Testis (tissue), 2 donors: Measurements from ENCODE around the gene VIPR1.

Experiments
- POLR2A ChIP-seq: fragments of 450-650 bp; IDR thresholded peaks from one replicate; pipeline ENCODE4 v1.6.1; 2017; ENCODE audit warnings: antibody characterized with exemption, mild to moderate bottlenecking, moderate library complexity
- TF ChIP-seq, protein P1 (sequence below), 3 experiments: fragments of 450-650 bp in 2 of 3; fragments of 200-600 bp in 1 of 3; sonication (generic) in 1 of 3; IDR thresholded peaks; one replicate each; pipeline ENCODE4 v1.5.1; 2016 to 2019; ENCODE audit warnings: antibody characterized with exemption in 3 of 3, mild to moderate bottlenecking in 2 of 3, moderate library complexity in 1 of 3

GRCh38 chr3:42575137-42575741, 72.8 kb downstream of the VIPR1 start:
- TF ChIP-seq POLR2A: no peak
- TF ChIP-seq, protein P1, sequence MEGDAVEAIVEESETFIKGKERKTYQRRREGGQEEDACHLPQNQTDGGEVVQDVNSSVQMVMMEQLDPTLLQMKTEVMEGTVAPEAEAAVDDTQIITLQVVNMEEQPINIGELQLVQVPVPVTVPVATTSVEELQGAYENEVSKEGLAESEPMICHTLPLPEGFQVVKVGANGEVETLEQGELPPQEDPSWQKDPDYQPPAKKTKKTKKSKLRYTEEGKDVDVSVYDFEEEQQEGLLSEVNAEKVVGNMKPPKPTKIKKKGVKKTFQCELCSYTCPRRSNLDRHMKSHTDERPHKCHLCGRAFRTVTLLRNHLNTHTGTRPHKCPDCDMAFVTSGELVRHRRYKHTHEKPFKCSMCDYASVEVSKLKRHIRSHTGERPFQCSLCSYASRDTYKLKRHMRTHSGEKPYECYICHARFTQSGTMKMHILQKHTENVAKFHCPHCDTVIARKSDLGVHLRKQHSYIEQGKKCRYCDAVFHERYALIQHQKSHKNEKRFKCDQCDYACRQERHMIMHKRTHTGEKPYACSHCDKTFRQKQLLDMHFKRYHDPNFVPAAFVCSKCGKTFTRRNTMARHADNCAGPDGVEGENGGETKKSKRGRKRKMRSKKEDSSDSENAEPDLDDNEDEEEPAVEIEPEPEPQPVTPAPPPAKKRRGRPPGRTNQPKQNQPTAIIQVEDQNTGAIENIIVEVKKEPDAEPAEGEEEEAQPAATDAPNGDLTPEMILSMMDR (IDR thresholded peaks at IDR 0.05): no peak
